GM12891 (cell line): Measurements from ENCODE around the gene HDAC11.

Experiments
- POLR2A ChIP-seq: IDR thresholded peaks from 2 replicates; pipeline ENCODE4 v1.6.1; 2011; ENCODE audit warnings: low read depth, low read length, control low read depth
- POLR2AphosphoS5 ChIP-seq: IDR thresholded peaks from 2 replicates; pipeline ENCODE4 v1.6.1; 2011; ENCODE audit warnings: low read depth, low read length, control low read depth

DNA sequence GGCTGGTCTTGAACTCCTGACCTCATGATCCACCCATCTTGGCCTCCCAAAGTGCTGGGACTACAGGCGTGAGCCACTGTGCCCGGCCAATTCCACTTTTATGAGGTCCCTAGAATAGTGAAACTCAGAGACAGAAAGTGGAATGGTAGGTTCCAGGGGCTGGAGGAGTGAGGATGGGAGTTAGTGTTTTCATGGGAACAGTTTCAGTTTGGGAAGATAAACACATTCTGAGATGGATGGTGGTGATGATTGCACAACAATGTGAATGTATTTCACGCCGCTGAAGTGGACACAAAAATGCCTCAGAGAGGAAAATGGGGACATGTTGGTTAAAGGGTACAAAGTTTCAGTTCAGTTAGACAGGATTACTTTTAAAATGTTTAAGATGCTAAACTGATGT, 22.5 kb upstream of the HDAC11 start:
- TF ChIP-seq POLR2A (no peak), POLR2AphosphoS5 (no peak)
